T-helper 17 cell (primary cell): ENCODE results near the gene RP2. TPM values are rescaled to one million over a fixed set of nuclear protein-coding genes. Genes with fewer than 3 reads are reported as not detected.
A peak's percentile ranks its signal among the peaks of the same experiment; 100 is the strongest.

Experiments
- ATAC-seq: fragments of 150-1000 bp; cut with Tn5 transposase; 2 replicates; pipeline ENCODE4 v1.10.0; 2021; ENCODE audit warnings: mild to moderate bottlenecking, moderate library complexity
- DNase-seq, 3 donors: peaks; one replicate each; pipeline versions ENCODE4 v3.0.0 to v3.0.0-alpha.2; 2020 to 2021
- H3K9me3 ChIP-seq: one replicate; pipeline ENCODE4 v1.7.0; 2013; ENCODE audit warnings: low read length, mild to moderate bottlenecking; ENCODE audit not compliant: control insufficient read depth, poor library complexity, severe bottlenecking
- H3K27ac Mint-ChIP-seq: one replicate; pipeline ENCODE4 v1.8.0; 2022; ENCODE audit warnings: mild to moderate bottlenecking, moderate library complexity, mixed read lengths
- H3K27me3 Mint-ChIP-seq: one replicate; pipeline ENCODE4 v1.8.0; 2022; ENCODE audit warnings: mixed read lengths
- H3K36me3 Mint-ChIP-seq: one replicate; pipeline ENCODE4 v1.8.0; 2022; ENCODE audit warnings: low read depth, mixed read lengths
- H3K4me1 Mint-ChIP-seq: one replicate; pipeline ENCODE4 v1.8.0; 2022; ENCODE audit warnings: mild to moderate bottlenecking, mixed read lengths
- H3K4me3 Mint-ChIP-seq: one replicate; pipeline ENCODE4 v1.8.0; 2022; ENCODE audit warnings: mild to moderate bottlenecking, moderate library complexity, mixed read lengths
- total RNA-seq, 4 donors: library from RNA in 2 of 4; stranded (reverse) in 2 of 4; gene quantifications; one replicate each; pipeline ENCODE4 v1.2.3 and lab custom pipeline; 2022 to 2026

The RP2 gene
- total RNA-seq (1 to 10 TPM; 5.9 to 7.2 TPM), total RNA-seq (lab: John Stamatoyannopoulos, UW) (14.5 to 19.7 reads per million in 2 donors)

DNA sequence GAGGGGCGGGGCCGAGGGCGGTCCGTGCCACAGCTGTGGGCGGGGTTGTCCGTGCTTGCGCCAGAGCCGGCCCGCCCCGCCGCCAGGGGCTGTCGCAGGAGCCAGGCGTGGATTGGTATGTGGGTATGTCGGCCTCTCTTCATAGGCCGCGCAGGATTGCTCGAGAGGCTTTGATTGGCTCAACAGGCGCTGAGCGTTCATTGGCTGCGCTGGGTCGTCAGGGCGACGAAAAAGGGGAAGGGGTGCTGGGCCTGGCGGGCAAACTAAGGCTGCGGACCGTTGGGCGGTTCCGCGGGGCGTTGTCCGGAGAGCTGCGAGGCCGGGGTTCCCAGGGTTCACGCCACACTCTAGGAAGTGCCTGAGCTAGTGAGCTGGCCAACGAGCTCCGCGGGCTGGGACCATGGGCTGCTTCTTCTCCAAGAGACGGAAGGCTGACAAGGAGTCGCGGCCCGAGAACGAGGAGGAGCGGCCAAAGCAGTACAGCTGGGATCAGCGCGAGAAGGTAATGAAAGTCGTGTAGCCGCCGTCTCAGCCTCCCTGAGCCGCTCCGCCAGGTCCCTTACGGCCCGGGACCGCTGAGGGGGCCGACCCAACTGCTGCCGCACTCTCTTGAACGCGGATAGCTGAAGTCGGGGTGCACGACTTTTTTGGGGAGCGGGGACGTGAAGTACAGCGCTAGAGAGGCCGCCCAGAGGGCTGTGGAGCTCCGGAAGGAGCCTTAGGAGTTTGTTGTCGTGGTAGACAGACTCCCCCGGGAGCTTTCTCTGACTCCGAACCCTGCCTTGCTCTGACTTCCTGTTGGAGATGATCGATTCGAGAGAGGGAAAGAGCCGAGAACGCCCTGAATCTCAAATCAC is at the start of gene RP2:
RP2 (plus strand) TSS at position 343 of the 857 bp plus-strand sequence; CDS start at position 401, 58 bp downstream.
- H3K4me1 Mint-ChIP-seq = peaks cover 4% of the 10 kb centered on the region
- peak within 1 kb of the TSS; percentile 98 for H3K4me3 Mint-ChIP-seq
- peak within 1 kb of the TSS; percentile 97 for H3K27ac Mint-ChIP-seq
- H3K9me3 ChIP-seq = no peaks in the 10 kb centered on the region
- peak; percentile 98 for ATAC-seq
- peaks cover 4% of the 10 kb centered on the region for H3K36me3 Mint-ChIP-seq
- H3K27me3 Mint-ChIP-seq = no peaks in the 10 kb centered on the region
- peak; percentile 71 to 81 (median 80) for DNase-seq

DNA sequence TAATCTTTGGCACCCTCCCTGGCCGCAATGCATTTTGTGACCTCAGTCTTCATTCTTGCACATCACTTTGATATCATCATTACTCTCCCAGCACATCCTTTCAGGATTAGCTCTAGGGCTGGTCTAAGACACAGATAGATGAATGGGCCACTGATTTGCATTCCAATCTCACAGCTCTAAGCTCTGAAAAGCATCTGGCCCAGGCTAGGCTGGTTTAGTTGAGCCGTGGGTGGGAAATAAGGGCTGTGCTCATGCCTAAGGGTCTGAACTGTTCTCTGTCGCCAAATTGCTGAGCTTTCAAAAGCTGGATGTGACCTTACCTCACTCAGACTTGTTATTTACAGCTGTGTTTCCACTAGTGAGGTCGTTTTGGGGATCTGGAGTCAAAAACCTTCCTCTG is 47.9 kb upstream of the RP2 start:
- no peak for DNase-seq
- Mint-ChIP-seq H3K4me1 (no peaks in the 10 kb centered on the region), H3K36me3 (no peaks in the 10 kb centered on the region), H3K4me3 (no peak overlapping the region), H3K27ac (no peak overlapping the region), H3K27me3 (no peaks in the 10 kb centered on the region)
- no peak for ATAC-seq
- no peaks in the 10 kb centered on the region for H3K9me3 ChIP-seq

DNA sequence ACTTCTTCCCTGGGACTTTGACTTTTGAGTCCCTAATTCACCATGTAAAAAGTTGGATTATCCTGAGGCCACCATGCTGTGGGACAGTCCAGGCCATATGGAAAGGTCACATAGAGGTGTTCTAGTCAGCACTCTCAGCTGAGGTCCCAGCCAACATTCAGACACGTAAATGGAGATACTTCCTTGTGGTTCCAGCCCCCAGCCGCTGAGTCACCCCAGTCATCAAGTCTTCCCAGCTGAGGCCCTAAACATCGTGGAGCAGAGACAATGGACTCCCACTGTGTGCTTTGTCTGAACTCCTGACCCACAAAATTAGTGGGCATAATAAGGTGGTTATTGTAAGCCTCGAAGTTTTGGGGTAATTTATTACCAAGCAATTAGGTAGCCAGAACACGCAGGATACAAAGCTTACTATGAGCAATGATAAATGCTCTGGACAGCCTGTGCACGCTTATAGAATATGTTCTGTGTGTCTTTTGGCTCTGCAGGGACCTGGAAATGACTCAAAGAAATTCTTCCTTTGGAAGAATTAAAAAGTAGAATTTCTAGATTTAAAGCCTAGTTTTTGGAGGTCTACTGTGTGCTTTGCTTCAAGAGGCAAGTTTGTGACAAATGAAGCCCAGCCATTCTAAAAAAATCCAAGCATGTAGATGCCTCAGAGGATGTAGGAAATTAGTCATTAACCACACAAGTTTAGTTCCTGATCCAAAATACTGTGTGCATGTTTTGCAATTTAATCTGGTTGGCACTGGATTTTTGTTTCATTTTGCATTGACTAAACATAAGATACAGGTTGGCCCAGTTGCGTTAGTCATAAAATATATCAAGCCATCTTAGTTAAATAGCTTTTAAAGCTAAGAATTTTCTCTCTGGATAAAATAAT is 44.7 kb upstream of the RP2 start:
- Mint-ChIP-seq H3K27me3 (no peaks in the 10 kb centered on the region), H3K36me3 (no peaks in the 10 kb centered on the region), H3K27ac (no peak overlapping the region), H3K4me3 (no peak overlapping the region), H3K4me1 (no peaks in the 10 kb centered on the region)
- H3K9me3 ChIP-seq = no peaks in the 10 kb centered on the region
- ATAC-seq (no peak), DNase-seq (no peak)

DNA sequence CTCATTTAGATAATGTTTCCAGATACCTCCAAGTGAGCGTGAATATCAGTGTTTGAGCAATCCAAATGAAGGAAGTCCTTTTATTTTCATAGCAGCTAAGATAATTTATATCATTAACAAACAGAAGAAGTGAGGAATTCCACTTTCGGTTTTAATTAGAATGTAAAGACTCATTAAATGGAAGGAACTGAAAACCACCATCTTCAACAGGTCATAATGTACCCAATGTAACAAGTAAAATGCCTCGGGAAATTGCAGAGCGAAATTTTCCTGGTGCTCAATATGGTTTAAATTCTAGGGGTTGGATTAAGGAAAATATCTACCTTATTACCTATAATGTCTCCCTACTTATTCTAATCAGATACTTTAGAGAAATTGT is 44.0 kb upstream of the RP2 start:
- Mint-ChIP-seq H3K27ac (no peak overlapping the region), H3K4me3 (no peak overlapping the region)
- ATAC-seq = no peak

DNA sequence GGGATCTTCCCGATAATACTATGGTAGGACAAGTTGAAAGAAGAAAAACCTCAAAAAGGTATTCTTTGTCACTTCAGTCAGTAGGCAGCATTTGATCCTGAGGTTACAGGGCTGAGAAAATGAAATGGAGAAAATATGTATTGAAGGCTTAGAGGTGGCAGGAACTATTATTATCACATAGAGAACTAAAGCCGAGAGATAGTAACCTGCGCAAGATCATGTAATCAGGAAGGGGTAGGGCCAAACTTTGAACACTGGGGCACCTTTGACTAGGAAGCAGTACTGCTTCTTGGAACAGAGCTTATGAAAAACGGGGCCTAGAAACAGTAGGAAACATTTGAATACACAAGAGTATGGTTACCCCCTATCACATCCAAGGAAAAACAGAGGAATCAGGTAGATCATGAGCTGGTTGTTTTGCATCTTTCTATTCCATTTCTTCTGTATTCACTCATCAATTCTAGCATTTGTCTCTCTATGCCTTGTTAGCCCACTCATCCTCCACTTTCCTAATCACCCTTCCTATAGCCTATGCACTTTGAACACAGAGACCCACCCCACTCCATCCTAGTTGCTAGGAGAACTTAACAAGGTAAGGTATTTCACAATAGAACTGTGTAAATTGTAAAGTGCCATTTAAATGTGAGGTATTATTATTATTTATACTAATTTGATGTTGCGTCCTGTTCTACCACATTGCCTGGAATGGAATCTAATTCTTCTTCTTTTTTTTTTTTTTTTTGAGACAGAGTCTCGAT is 43.3 kb upstream of the RP2 start:
- Mint-ChIP-seq H3K27me3 (no peaks in the 10 kb centered on the region), H3K4me3 (no peak overlapping the region), H3K36me3 (no peaks in the 10 kb centered on the region), H3K4me1 (no peaks in the 10 kb centered on the region), H3K27ac (no peak overlapping the region)
- DNase-seq (no peak), ATAC-seq (no peak)
- H3K9me3 ChIP-seq = no peaks in the 10 kb centered on the region

More for the DNA sequence above, 44.0 kb upstream of the RP2 start:
- H3K9me3 ChIP-seq = no peaks in the 10 kb centered on the region
- no peaks in the 10 kb centered on the region for H3K4me1 Mint-ChIP-seq
- no peak for DNase-seq
- no peaks in the 10 kb centered on the region for H3K27me3 Mint-ChIP-seq
- H3K36me3 Mint-ChIP-seq = no peaks in the 10 kb centered on the region

DNA sequence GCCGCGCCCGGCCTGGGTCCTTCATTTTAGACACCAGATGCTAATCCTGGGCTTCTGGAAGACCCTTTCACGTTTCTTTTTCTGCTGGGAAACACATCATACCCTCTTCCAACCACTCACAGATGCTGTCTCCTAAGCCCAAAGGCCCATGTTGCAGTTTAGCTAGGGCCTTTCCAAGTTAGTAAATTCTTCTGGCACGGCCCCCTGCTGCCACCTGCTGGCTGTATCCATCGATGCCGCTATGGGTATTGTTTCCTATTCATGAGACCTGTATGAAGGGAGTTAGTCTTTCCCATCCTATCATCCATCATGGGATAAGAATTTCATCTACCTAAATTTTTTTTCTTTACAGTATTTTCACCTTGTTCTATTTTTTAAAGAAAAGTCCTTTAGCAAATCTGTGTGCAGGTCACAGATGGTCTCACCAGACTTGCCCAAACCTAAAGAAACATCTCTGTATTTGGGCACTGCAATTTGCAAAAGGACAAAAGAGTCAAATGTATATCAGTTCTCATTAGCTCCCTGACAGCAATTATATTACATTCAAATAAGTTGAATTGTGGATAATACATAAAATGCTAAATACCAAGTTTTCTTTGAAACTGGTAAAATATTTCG is 40.2 kb upstream of the RP2 start:
- H3K9me3 ChIP-seq = no peaks in the 10 kb centered on the region
- H3K27me3 Mint-ChIP-seq = no peaks in the 10 kb centered on the region
- H3K36me3 Mint-ChIP-seq = no peaks in the 10 kb centered on the region
- DNase-seq (peak; percentile 32 to 46 (median 42)), ATAC-seq (peak; percentile 67)
- H3K27ac Mint-ChIP-seq = no peak overlapping the region
- no peak overlapping the region for H3K4me3 Mint-ChIP-seq
- H3K4me1 Mint-ChIP-seq = no peaks in the 10 kb centered on the region

DNA sequence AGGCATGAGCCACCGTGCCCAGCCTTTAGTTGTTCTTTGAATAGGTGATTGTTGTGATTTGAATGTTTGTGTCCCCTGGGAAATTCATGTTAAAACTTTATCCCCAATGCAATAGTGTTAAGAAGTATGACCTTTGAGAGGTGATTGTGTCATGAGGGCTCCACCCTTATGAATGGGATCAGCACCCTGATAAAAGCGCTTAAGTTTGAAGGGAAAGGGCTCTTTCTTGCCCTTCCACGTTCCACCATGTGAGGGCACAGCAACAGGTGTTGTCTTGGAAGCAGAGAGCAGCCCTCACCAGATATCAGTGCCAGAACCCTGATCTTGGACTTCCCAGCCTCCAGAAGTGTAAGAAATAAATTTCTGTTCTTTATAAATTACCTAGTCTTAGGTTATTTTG is 33.7 kb upstream of the RP2 start:
- Mint-ChIP-seq H3K36me3 (no peaks in the 10 kb centered on the region), H3K4me1 (no peaks in the 10 kb centered on the region), H3K27ac (no peak overlapping the region), H3K27me3 (no peaks in the 10 kb centered on the region), H3K4me3 (no peak overlapping the region)
- DNase-seq (no peak), ATAC-seq (no peak)
- H3K9me3 ChIP-seq = no peaks in the 10 kb centered on the region

DNA sequence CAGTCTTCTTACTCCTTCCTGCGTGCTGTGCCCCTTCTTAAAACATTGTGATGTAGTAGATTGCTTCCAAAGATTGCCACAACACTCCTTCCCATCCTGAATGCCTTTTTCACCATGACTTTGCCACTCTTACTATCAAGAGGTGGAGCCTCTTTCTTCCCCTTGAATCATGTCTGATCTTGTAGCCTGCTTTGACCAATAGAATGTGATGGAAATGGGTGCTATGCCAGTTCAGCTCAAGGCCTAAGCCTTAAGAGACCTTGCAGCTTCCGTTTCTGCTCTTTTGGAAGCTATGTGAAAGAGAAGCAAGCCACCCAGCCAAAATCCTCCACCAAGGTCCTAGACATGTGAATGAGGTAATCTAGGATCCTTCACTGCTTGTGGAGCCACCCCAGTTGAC is 31.6 kb upstream of the RP2 start:
- no peaks in the 10 kb centered on the region for H3K27me3 Mint-ChIP-seq
- no peaks in the 10 kb centered on the region for H3K9me3 ChIP-seq
- H3K27ac Mint-ChIP-seq = no peak overlapping the region
- no peaks in the 10 kb centered on the region for H3K4me1 Mint-ChIP-seq
- no peak for ATAC-seq
- DNase-seq = no peak
- H3K36me3 Mint-ChIP-seq = no peaks in the 10 kb centered on the region
- no peak overlapping the region for H3K4me3 Mint-ChIP-seq

DNA sequence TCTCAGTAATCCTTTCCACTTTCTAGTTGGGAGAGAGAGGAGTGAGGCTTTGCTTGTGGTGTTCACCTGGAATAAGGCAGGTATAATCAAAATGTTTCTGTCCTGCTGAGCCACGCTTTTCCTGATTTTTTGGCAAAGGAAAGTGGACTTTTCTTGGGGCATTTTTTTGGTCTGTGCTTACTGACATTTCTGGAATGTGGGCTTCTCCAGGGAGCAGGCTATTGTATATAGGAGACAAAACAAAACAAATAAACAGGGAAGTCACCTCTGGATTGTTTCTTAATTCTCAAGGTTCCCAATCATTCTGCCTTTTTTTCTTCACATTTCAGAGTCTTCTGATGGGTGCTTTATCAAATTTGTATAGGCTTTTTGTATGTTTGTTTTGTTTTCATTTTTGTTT is 25.7 kb upstream of the RP2 start:
- Mint-ChIP-seq H3K27ac (no peak overlapping the region), H3K4me1 (no peaks in the 10 kb centered on the region)

DNA sequence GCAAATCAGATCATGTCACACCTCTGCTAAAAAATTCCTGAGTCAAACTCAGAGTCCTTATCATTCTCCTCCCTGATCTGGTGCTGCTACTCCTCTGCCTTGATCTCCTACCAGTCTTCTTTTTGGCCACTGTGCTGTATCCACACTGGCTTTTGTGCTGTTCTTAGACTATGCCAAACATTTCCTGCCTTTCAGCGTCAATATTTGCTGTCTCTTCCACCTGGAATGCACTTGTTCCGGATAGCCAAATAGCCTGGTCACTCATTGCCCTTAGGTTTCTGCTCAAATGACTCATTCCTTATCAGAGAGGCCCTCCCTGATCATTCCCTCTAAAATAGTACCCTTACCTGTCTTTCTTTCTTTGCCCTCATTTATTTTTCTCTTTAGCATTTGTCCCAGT is 24.4 kb upstream of the RP2 start:
- no peaks in the 10 kb centered on the region for H3K9me3 ChIP-seq
- Mint-ChIP-seq H3K4me3 (no peak overlapping the region), H3K27me3 (peaks cover 13% of the 10 kb centered on the region), H3K36me3 (peaks cover 3% of the 10 kb centered on the region), H3K4me1 (no peaks in the 10 kb centered on the region), H3K27ac (no peak overlapping the region)
- ATAC-seq (no peak), DNase-seq (no peak)

More for the DNA sequence above, 25.7 kb upstream of the RP2 start:
- no peak overlapping the region for H3K4me3 Mint-ChIP-seq
- H3K36me3 Mint-ChIP-seq = peaks cover 3% of the 10 kb centered on the region
- ATAC-seq (no peak), DNase-seq (no peak)
- peaks cover 13% of the 10 kb centered on the region for H3K27me3 Mint-ChIP-seq
- H3K9me3 ChIP-seq = no peaks in the 10 kb centered on the region

DNA sequence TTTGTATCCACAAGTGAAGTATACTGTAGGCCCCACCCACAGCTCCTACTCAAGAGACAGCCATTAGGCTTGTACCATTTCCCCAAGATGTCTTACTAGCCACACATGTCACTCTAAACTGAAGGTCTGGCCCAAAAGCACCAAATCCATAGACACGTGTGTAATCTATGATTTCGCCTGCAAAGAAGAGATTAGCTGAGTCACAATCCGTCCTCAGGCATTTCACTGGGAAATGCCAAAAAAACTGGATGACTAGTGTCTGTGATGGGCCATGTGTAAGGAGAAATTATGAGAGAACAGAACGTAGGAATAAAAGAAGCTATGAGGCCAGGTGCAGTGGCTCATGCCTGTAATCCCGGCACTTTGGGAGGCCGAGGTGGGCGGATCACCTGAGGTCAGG is 21.9 kb upstream of the RP2 start:
- Mint-ChIP-seq H3K27me3 (peaks cover 13% of the 10 kb centered on the region), H3K27ac (no peak overlapping the region), H3K4me3 (no peak overlapping the region), H3K4me1 (no peaks in the 10 kb centered on the region), H3K36me3 (peaks cover 3% of the 10 kb centered on the region)
- H3K9me3 ChIP-seq = no peaks in the 10 kb centered on the region
- ATAC-seq = no peak
- no peak for DNase-seq

DNA sequence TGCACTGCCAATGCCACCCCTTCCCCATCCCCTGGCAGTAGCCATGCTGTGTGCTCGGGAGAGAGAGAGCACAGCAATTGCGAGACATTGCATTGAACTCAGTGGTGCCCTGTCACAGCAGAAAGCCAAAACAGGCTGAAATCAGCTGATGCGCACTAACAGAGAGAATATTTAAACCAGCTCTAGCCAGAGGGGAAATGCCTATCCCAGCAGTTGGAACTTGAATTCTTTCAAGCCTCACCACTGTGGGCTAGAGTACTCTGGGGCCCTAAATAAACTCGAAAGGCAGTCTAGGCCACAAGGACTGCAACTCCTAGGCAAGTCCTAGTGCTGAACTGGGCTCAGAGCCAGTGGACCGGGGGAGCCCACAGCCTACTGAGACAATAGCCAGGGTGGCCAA is 17.7 kb upstream of the RP2 start:
- H3K4me3 Mint-ChIP-seq = no peak overlapping the region
- H3K36me3 Mint-ChIP-seq = no peaks in the 10 kb centered on the region
- ATAC-seq (no peak), DNase-seq (no peak)
- H3K27me3 Mint-ChIP-seq = no peaks in the 10 kb centered on the region
- H3K9me3 ChIP-seq = no peaks in the 10 kb centered on the region
- H3K4me1 Mint-ChIP-seq = no peaks in the 10 kb centered on the region
- H3K27ac Mint-ChIP-seq = no peak overlapping the region
